GM19324 (cell line): Measurements from ENCODE around the gene ARHGAP20.
"Not testable (repeated sequence)": the region's sequence is repeated elsewhere in the genome, so short reads cannot be mapped to it uniquely, and the experiment has no call there.

Source experiments
- ATAC-seq: cut with Tn5 transposase; IDR thresholded peaks from one replicate; pipeline ENCODE4 v1.9.1; 2021; ENCODE audit warnings: mild to moderate bottlenecking, moderate library complexity; ENCODE audit not compliant: unreplicated experiment, low FRiP score

The ARHGAP20 gene

DNA sequence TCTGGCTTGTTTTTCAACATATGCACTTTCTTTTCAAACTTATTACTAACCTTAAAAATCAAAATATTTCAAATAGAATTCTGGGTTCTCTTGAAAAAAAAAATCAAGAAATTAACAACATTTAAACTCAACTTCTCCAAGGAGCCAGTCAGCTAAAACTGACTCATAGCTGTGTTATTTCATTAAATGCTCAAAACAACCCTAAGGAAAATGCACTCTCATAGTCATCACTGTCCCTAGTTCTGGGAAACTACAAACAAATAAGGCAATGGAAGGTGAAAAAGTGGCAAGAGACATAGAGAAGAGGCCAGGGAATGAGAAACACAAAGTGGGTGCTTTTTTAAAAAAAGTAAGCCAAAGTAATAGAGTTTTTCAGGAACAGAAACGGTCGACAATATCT is 4.1 kb upstream of the ARHGAP20 start:
- ATAC-seq: no peak

DNA sequence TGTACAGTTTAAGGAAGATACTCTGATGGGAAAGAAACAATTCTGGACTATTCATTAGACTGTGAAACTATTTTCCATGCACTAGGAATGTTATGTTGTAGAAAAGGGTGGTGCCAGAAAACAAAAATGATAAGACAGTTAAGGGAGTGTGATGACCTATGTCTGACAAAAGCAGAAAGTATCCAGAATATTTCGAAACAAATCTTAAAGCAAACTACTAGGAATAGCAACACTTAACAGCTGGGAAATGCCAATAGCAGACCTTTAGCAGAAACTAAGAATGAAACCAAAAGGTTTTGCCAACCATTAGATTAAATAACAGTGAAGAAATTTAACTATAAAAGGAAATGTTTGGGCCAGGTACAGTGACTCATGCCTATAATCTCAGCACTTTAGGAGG is 3.3 kb upstream of the ARHGAP20 start:
- ATAC-seq: no peak

- ATAC-seq: no peak
Observed at GRCh38 chr11:110713449-110713776, 1.2 kb upstream of the ARHGAP20 start.

DNA sequence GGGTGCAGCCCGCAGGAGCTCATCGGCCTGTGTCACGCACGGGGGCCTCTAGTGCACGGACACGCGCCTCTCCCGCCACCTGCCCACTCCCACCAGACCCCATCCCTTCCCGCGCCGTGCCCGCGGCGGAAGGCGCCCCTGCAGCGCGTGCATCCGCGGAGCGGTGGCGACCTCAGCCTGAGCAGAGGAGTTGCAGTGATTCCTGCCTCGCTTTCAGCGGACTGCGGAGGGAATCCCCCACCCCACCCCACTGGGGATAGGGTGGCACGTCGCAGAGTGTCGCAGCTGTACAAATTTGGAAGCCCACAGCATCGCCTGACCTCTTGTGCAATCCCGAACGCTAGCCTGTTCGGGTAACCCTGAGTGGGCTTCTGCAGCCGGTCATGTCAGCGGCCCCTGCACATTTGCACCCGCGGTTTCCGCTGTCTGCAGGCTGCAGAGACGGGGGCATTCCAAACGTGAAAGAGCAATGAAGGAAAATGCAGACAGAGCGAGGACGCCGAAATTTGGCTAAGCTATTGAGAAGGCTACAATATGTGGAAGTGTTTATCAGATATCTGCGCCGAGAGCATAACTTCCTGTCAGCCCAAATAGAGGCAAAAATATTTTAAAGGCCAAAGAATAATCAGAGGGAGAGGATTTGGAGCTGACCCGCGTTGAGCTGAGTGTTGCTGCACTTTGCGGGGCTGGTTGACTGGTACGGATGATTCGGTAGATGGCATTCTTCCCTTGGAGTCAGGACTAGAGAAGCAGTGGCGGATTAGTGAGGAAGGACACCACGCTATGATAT is 617 bp upstream of the ARHGAP20 start:
- ATAC-seq: no peak

GRCh38 chr11:110711448-110711775 is 825 bp downstream of the ARHGAP20 start:
- ATAC-seq: no peak

DNA sequence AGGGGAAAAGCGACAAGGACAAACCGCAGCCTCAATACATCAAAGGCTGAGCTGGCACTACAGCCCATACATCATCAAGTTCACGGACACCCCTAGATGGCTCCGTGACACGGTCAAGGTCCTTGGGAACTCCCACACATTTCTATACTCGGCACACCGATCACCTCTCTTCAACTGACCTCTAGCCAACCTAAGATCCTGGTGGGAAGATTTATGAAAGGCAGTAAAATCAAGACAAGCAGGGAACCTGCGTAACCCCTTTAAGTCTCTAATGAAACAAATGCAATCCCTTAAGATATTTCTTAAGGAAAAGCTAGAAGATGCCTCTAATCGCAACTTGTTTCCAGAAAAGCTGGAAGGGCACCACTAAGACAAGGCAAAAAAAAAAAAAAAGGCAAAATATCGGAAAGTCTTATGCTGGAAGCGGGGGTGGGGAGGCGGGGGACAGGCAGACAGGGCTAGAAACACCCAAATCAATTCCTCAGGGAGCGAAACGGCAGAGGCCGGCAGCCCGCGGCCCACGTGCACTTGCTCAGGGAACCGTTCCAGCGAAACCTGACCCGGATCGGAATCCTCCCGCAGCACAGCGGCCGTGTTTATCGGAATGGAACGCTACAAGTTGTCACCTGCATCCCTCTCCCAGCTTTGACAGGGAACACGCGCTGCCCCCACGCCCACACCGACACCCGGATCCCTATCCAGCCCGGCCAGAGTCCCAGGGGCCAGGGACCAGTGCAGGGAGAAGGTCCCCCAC is 1.4 kb downstream of the ARHGAP20 start:
- no peak for ATAC-seq

- ATAC-seq: no peak
Observed at GRCh38 chr11:110704210-110704864, 7.9 kb downstream of the ARHGAP20 start.

GRCh38 chr11:110691926-110692325 is 20.3 kb downstream of the ARHGAP20 start:
- no peak for ATAC-seq

GRCh38 chr11:110689306-110689705 is 22.9 kb downstream of the ARHGAP20 start:
- ATAC-seq: no peak

DNA sequence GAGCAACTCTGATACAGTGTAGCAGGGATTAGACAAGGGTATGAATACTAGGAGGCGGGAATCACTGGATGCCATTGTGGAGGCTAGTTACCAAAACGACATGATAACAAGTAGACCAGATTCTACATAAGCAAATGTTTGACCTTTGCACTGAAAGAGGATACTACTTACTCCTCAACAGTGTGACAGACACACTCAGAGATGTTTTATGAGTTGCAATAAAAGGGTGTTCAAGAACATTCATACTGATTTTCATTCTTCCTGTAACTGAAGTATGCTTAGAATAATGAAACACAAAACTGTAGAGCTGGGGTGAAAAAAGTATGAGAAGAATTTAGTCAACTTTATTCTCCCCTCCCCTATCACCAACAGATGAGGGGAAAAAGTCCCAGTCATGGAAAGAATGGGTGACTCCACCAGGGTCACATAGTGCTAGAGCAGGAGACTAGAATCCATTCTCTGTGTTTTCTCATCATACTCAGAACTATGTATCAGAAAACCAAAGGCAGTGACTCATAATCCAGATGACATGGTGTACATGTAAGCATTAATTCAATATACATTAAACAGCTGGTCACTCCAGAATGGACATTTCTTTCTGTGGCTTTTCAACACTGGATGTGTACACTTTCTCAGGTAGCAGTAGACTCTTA is 32.8 kb downstream of the ARHGAP20 start:
- ATAC-seq: no peak

DNA sequence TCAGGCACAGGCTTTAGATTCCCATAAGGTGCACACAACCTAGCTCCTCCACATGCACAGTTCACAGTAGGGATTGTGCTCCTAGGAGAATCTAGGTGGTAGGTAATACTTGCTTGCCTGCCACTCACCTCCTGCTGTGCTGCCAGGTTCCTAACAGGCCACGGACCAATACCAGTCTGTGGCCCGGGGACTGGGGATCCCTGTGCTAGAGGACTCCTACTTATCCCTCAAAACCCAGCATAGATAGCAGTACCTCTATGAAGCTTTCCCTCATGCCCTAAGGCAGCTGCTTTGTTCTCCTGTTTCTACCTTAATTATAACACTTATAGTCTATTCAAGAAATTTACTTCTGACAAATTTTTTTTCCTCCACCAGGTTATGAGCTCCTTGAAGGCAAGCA is 36.7 kb downstream of the ARHGAP20 start:
- no peak for ATAC-seq

DNA sequence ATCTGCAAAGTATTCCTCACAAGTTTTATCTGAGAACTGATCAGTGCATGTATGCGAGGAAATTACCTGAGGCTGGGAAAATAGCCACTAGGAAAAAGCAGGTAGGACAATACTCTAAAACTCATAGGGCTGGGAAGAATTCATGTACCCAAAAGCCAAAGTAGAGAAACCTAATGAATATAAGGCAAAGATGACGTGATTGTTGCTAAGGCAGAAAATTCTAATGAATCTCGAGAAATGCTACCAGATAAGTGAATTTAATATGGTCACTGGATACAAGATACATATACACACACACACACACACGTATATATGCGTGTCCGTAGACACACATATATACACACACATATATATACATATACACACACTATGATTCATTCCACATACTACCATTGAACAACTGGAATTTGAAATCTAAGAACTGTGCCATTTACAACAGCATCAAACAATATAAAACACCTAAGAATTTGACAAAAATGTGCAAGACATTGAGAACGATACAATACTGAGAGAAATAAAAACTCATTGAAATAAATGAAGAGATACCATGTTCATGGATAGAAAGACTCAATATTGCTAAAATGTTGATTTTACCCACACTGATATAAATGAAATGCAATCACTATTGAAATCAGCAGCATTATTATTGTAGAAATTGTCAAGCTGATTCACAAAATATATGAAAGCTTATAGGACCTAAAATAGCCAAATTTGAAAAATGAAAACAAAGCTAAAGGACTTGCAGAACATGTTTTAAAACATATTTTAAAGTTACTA is 46.4 kb downstream of the ARHGAP20 start:
- ATAC-seq: no peak

DNA sequence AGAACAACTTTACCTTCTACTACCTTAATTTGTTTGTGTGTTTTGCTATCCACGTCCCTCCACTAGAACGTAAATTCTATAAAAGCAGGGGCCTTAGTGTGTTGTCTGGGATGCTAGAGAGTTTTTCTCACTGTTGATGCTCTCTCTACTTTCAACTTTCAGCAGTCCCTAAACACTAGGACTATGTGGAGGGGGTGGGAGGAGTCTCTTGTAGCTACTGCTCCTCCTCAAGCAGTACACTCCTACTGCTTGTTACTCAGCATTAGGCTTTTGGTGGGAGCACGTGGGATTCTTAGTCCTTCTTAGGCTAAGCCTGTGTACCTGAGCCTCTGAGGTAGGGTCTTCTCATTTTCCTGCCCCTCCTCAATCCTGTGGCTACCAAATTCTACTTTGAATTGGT is 56.3 kb downstream of the ARHGAP20 start:
- no peak for ATAC-seq

DNA sequence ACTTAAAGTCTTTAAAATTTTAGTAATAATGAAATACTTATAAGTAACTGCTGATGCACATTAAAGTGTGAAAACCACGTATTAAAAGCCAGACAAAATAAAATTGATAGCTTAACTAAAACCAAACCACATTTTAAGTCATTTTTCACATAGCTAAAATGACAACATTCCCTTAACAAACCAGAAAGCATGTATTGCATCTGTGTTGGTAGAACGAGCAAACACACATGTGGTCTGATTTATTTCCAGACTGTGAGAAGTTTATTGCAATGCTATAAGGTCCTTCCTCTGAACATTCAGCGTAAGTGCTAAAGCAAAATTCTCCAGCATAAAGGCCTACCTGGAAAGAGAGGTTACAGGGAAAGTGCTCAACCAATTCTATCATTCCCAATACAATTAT is 57.8 kb downstream of the ARHGAP20 start:
- ATAC-seq: no peak

DNA sequence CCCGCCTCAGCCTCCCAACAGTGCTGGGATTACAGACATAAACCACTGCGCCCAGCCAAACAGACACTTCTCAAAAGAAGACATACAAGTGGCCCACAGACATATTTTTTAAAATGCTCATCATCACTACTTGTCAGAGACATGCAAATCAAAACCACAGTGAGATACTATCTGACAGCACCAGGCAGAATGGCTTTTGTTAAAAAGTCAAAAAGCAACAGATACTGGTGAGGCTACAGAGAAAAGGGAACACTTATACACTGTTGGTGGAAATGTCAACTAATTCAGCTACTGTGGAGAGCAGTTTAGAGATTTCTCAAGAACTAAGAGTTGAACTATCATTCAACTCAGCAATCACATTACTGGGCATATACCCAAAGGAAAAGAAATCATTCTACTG is 67.0 kb downstream of the ARHGAP20 start:
- no peak for ATAC-seq

DNA sequence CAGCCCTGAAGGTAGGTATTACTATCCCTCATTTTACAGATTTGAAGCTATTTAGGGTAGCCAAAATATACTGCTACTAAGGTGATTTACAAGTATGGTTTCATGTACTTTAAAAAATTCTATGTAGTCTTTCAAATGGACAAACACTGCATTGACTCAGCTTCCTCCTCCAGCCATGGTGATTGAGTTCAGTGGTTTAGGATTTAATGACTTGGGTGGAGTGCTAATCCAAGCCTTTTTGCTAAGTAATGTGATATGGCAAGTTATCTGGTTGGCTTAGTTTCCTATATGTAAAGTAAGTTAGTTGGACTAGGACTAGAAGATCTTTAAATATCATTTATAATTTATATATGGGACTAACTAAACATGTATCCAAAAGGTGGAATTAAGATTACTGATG is 77.9 kb downstream of the ARHGAP20 start:
- no peak for ATAC-seq

DNA sequence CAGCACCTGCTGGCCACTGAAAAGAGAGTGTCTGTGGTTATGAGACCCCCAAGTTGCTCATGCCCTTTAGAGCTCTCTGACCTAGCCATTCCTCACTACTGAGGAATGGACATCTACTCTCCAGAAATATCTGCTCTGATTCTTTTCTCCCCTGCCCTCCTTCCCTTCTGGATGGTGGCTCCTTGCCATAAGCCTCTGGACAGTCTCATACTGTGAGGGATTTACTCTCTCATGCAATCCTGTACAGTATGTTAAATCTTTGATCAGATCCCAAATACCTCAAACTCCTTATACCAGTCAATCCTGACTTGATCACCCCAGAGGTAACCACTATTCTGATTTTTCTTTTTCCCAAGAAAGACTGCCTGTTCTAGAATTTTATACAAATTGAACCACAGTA is 80.7 kb downstream of the ARHGAP20 start:
- ATAC-seq: no peak

DNA sequence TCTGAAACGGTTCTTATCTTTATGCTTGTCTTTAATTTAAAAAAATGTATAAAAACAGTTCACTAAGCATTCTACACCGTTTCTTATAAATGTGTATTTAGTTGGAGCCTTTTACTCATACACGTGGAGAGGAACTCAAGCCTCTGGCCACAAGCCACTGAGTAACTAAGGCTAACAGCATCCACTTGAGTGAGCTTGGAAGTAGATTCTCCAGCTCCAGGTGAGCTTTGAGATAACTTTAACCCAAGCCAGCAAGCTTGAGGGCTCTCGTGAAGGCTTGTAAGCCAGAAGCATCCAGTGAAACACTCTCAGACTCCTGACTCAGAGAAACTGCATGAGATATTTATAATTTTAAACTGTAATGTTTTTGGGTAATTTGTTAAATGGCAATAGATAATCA is 82.6 kb downstream of the ARHGAP20 start:
- no peak for ATAC-seq

GRCh38 chr11:110621826-110622225 is 90.4 kb downstream of the ARHGAP20 start:
- no peak for ATAC-seq

DNA sequence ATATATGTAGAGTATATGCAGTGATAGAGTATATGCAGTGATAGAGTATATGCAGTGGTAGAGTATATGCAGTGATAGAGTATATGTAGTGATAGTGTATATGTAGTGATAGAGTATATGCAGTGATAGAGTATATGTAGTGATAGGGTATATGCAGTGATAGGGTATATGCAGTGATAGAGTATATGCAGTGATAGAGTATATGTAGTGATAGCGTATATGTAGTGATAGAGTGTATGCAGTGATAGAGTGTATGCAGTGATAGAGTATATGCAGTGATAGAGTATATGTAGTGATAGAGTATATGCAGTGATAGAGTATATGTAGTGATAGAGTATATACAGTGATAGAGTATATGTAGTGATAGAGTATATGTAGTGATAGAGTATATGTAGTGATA is 92.9 kb downstream of the ARHGAP20 start:
- ATAC-seq: not testable (repeated sequence)

DNA sequence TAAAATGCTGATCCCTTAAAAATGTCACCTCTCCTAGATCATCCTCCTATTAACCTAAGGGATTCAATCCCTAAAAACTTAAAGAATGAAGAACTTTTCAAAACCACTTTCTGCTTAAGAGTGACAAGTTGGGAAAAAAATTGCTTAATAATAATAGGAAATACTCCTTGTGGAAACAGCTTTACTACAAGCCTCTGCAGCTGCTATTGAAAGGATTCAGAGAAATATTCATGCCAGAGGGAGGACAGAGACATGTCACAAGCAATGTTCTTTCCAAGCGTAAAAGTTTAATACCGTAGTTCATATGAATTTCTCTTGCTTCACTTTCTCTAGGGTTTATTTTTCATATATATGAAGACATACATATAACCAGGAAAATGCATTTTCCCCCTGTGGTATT is 98.2 kb downstream of the ARHGAP20 start:
- ATAC-seq: no peak
